Keratinocyte (primary cell): ENCODE measurements around the gene LRRC70. TPM values are rescaled to one million over a fixed set of nuclear protein-coding genes. Genes with fewer than 3 reads are reported as not detected.

Experiments
- DNase-seq: peaks from one replicate; pipeline ENCODE4 v3.0.0-alpha.2; 2011; ENCODE audit warnings: low read depth, missing footprints, low spot score
- FAIRE-seq: peaks from 2 replicates; lab custom pipeline; 2011; peaks lifted over from hg19 to GRCh38; lab: Jason Lieb, UNC
- H2AFZ ChIP-seq: 2 replicates; pipeline ENCODE4 v1.6.0; 2012; ENCODE audit warnings: low read length, control low read depth, inconsistent platforms; ENCODE audit not compliant: control insufficient read depth
- H3K27ac ChIP-seq: 2 replicates; pipeline ENCODE4 v1.5.1; 2011; ENCODE audit warnings: low read length; ENCODE audit not compliant: control insufficient read depth, insufficient read depth
- H3K27me3 ChIP-seq: 3 replicates; pipeline ENCODE4 v1.6.0; 2011; ENCODE audit warnings: low read length; ENCODE audit not compliant: control insufficient read depth, insufficient read depth; ENCODE audit errors: extremely low read depth
- H3K36me3 ChIP-seq, 2 experiments: 2 replicates in 1 of 2; 3 replicates in 1 of 2; pipeline ENCODE4 v1.5.1; 2011; ENCODE audit warnings: low read length in 2 of 2, mild to moderate bottlenecking in 1 of 2; ENCODE audit not compliant: control insufficient read depth in 2 of 2, insufficient read depth in 2 of 2; ENCODE audit errors: extremely low read depth in 1 of 2
- H3K4me1 ChIP-seq: 3 replicates; pipeline ENCODE4 v1.5.1; 2011; ENCODE audit warnings: low read length; ENCODE audit not compliant: control insufficient read depth, insufficient read depth; ENCODE audit errors: extremely low read depth
- H3K4me2 ChIP-seq: 3 replicates; pipeline ENCODE4 v1.6.0; 2011; ENCODE audit warnings: low read depth, low read length; ENCODE audit not compliant: control insufficient read depth, insufficient read depth; ENCODE audit errors: extremely low read depth
- H3K4me3 ChIP-seq, 3 experiments: fragments of 200-600 bp in 1 of 3; sonication (generic) in 1 of 3; 2 replicates in 2 of 3; 3 replicates in 1 of 3; pipeline ENCODE4 v1.5.1; 2011 to 2016; ENCODE audit warnings: low read length in 3 of 3, mild to moderate bottlenecking in 3 of 3, control low read depth in 2 of 3, inconsistent platforms in 1 of 3, low read depth in 1 of 3, mixed read lengths in 1 of 3, mixed run types in 1 of 3, moderate library complexity in 1 of 3; ENCODE audit not compliant: control insufficient read depth in 2 of 3, insufficient read depth in 2 of 3; ENCODE audit errors: extremely low read depth in 1 of 3
- H3K79me2 ChIP-seq: 2 replicates; pipeline ENCODE4 v1.6.0; 2012; ENCODE audit warnings: low read length; ENCODE audit not compliant: control insufficient read depth, insufficient read depth
- H3K9ac ChIP-seq: 3 replicates; pipeline ENCODE4 v1.6.0; 2011; ENCODE audit warnings: low read length; ENCODE audit not compliant: control insufficient read depth, insufficient read depth; ENCODE audit errors: extremely low read depth
- H3K9me1 ChIP-seq: 3 replicates; pipeline ENCODE4 v1.6.0; 2011; ENCODE audit warnings: low read length; ENCODE audit not compliant: control insufficient read depth, insufficient read depth; ENCODE audit errors: extremely low read depth
- H3K9me3 ChIP-seq: 2 replicates; pipeline ENCODE4 v1.5.1; 2012; ENCODE audit warnings: low read depth, low read length; ENCODE audit not compliant: control insufficient read depth
- H4K20me1 ChIP-seq: 3 replicates; pipeline ENCODE4 v1.6.0; 2011; ENCODE audit warnings: low read length; ENCODE audit not compliant: control insufficient read depth, insufficient read depth; ENCODE audit errors: extremely low read depth
- CTCF ChIP-seq, 3 experiments: IDR thresholded peaks in 1 of 3; conservative IDR thresholded peaks in 1 of 3; optimal IDR thresholded peaks in 1 of 3; 2 replicates in 2 of 3; 3 replicates in 1 of 3; pipeline versions ENCODE3 to v1.5.1; 2011; ENCODE audit warnings: low read length in 3 of 3, mild to moderate bottlenecking in 3 of 3, moderate library complexity in 2 of 3, control low read depth in 1 of 3, inconsistent platforms in 1 of 3; ENCODE audit not compliant: insufficient read depth in 2 of 3; ENCODE audit errors: extremely low read depth in 1 of 3
- EZH2 ChIP-seq: IDR thresholded peaks from one replicate; pipeline ENCODE4 v1.6.1; 2012; ENCODE audit warnings: inconsistent platforms, mild to moderate bottlenecking, low read length, moderate library complexity
- dilution Hi-C: fragments of 300-500 bp; cut with MboI; formaldehyde crosslinking; loops from one replicate; pipeline ENCODE4 v1.7.0; 2020; ENCODE audit warnings: low sequenced_read_pairs; ENCODE audit not compliant: extremely low pct_ligation_motif_present
- polyA plus RNA-seq, 5 experiments: library from polyadenylated mRNA; depleted of rRNA in 3 of 5; stranded (reverse) in 3 of 5; stranded (forward) in 1 of 5; unstranded in 1 of 5; fragments of >200 nt; gene quantifications; 1 replicate in 1 of 5; 2 replicates in 3 of 5; 3 replicates in 1 of 5; pipeline versions ENCODE4 v1.2.1 to v1.2.3, GENCODE V29; 2011 to 2012; ENCODE audit warnings: missing spikeins in 2 of 5, low read depth in 1 of 5, low replicate concordance in 1 of 5

The LRRC70 gene
- polyA plus RNA-seq, 1 donor (not counting 4 experiments of a cell fraction or from before 2014, with no cell fraction given): 0.34 TPM

- TF ChIP-seq EZH2: no peak
- TF ChIP-seq CTCF (optimal IDR thresholded peaks at IDR 0.05 in 1 of 3, IDR thresholded peaks at IDR 0.05 in 1 of 3, conservative IDR thresholded peaks at IDR 0.05 in 1 of 3; ENCODE audit: extremely low read depth in 1 of 3, insufficient read depth in 2 of 3, low read length in 3 of 3): no peak
- Histone ChIP-seq H3K9ac (no peak overlapping the region), H3K9me3 (no peaks in the 10 kb centered on the region), H3K4me3 (no peak overlapping the region), H3K27ac (no peak overlapping the region), H3K4me2 (no peak overlapping the region), H3K4me1 (no peaks in the 10 kb centered on the region), H4K20me1 (no peaks in the 10 kb centered on the region), H3K36me3 (no peaks in the 10 kb centered on the region), H2AFZ (no peak overlapping the region), H3K79me2 (no peaks in the 10 kb centered on the region), H3K27me3 (no peaks in the 10 kb centered on the region), H3K9me1 (no peaks in the 10 kb centered on the region)
- DNase-seq (no peak), FAIRE-seq (no peak)
- dilution Hi-C loops: no loop called here
These were observed 14.7 kb downstream of the LRRC70 start for GRCh38 chr5:62593331-62593730.

DNA sequence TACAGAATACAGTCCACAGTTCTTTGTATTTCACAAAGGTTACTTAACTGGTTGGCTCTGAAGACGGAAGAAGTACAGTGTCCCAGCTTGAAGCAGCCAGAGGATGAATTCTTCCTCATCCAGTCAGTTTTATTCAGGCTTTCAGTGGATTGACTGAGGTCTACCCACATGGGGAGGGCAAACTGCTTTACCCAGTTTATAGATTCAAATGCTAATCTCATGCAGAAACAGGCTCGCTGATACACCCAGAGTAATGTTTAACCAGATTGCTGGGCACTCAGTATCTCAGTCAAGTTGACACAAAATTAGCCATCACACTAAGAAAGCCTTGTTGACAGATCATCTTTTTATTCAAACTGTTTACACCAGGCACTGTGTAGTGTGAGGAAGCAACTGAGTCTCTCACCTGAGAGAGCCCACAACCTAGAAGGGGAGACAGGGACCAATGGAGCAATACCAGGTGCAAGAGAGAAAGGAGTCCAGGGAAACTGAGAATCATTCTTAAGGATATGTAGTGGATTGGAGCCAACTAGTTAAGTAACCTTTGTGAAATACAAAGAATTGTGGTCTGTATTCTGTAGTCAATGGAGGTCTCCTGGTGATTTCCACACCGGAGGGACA lies 15.9 kb downstream of the LRRC70 start:
- H3K27me3 ChIP-seq: no peaks in the 10 kb centered on the region
- dilution Hi-C loops: no loop called here

More for the DNA sequence above, 15.9 kb downstream of the LRRC70 start:
- Histone ChIP-seq H3K4me3 (no peak overlapping the region), H4K20me1 (no peaks in the 10 kb centered on the region), H3K4me1 (no peaks in the 10 kb centered on the region), H3K9me1 (no peaks in the 10 kb centered on the region), H3K36me3 (no peaks in the 10 kb centered on the region), H3K9me3 (no peaks in the 10 kb centered on the region), H3K9ac (no peak overlapping the region), H3K27ac (no peak overlapping the region), H2AFZ (no peak overlapping the region), H3K79me2 (no peaks in the 10 kb centered on the region), H3K4me2 (no peak overlapping the region)
- FAIRE-seq (no peak), DNase-seq (no peak)
- TF ChIP-seq CTCF (optimal IDR thresholded peaks at IDR 0.05 in 1 of 3, IDR thresholded peaks at IDR 0.05 in 1 of 3, conservative IDR thresholded peaks at IDR 0.05 in 1 of 3; ENCODE audit: extremely low read depth in 1 of 3, insufficient read depth in 2 of 3, low read length in 3 of 3) (no peak), EZH2 (no peak)
